HepG2 (cell line): Measurements from ENCODE around the gene COPA. TPM values are rescaled to one million over a fixed set of nuclear protein-coding genes. Genes with fewer than 3 reads are reported as not detected.

Source experiments
- CREB1 ChIP-seq, 2 experiments: fragments of 450-650 bp in 1 of 2; IDR thresholded peaks; 2 replicates each; pipeline ENCODE4 v1.6.1; 2016 to 2017; ENCODE audit warnings: control low read depth in 1 of 2, mild to moderate bottlenecking in 1 of 2, missing compliant biosample characterization in 1 of 2, missing genetic modification characterization in 1 of 2
- GTF3A ChIP-seq: sonication (generic); formaldehyde crosslinking; conservative IDR thresholded peaks from 2 replicates; pipeline ENCODE4 v1.4.0; 2020; ENCODE audit warnings: mild to moderate bottlenecking, missing genetic modification reagents
- IRX3 ChIP-seq: sonication (generic); formaldehyde crosslinking; IDR thresholded peaks from 2 replicates; pipeline ENCODE4 v1.8.1; 2023; ENCODE audit warnings: mild to moderate bottlenecking, low read depth, missing genetic modification reagents, borderline replicate concordance
- KLF6 ChIP-seq: IDR thresholded peaks from 2 replicates; pipeline ENCODE4 v1.8.0; 2016; ENCODE audit warnings: missing biosample characterization, missing genetic modification reagents
- ONECUT2 ChIP-seq: sonication (generic); formaldehyde crosslinking; IDR thresholded peaks from 2 replicates; pipeline ENCODE4 v1.4.0; 2020; ENCODE audit warnings: missing genetic modification reagents
- TAF15 ChIP-seq: fragments of 200-400 bp; formaldehyde crosslinking; IDR thresholded peaks from one replicate; pipeline ENCODE4 v1.6.1; 2018; ENCODE audit warnings: mild to moderate bottlenecking, low read depth, low read length; ENCODE audit not compliant: poor library complexity, severe bottlenecking
- ZNF225 ChIP-seq: sonication (generic); formaldehyde crosslinking; IDR thresholded peaks from 2 replicates; pipeline ENCODE4 v1.4.0; 2020; ENCODE audit warnings: mild to moderate bottlenecking, missing genetic modification reagents
- ZNF232 ChIP-seq: sonication (generic); formaldehyde crosslinking; IDR thresholded peaks from 2 replicates; pipeline ENCODE4 v1.4.0; 2020; ENCODE audit warnings: missing genetic modification reagents, borderline replicate concordance
- ZNF629 ChIP-seq: sonication (generic); formaldehyde crosslinking; conservative IDR thresholded peaks from 2 replicates; pipeline ENCODE4 v1.5.0; 2020; ENCODE audit warnings: missing genetic modification reagents
- polyA plus RNA-seq, 8 experiments: library from polyadenylated mRNA; depleted of rRNA in 3 of 8; stranded (reverse) in 7 of 8; unstranded in 1 of 8; fragments of >200 nt; fragmentation: Illumina TruSeq in 4 of 8; extraction: Trizol in 4 of 8; gene quantifications; 2 replicates each; pipeline versions ENCODE4 v1.2.1 to v1.2.3, GENCODE V29; 2011 to 2016; ENCODE audit warnings: low read depth in 4 of 8, missing spikeins in 1 of 8, mixed read lengths in 1 of 8; ENCODE audit not compliant: insufficient read depth in 1 of 8
- total RNA-seq, 5 experiments: library from RNA; depleted of rRNA; stranded (reverse); fragments of >200 nt; fragmentation: Illumina TruSeq; extraction: Trizol; gene quantifications; 2 replicates each; pipeline ENCODE4 v1.2.3, GENCODE V29; 2016; ENCODE audit warnings: low read depth in 1 of 5
- TF ChIP-seq, protein P1 (sequence below), 2 experiments: fragments of 450-650 bp in 1 of 2; sonication (generic) in 1 of 2; formaldehyde crosslinking in 1 of 2; IDR thresholded peaks; 2 replicates each; pipeline versions ENCODE4 v1.6.1 to v1.8.0; 2016 to 2022; ENCODE audit warnings: antibody characterized with exemption in 1 of 2, mild to moderate bottlenecking in 1 of 2, missing genetic modification reagents in 1 of 2
- TF ChIP-seq, protein P2 (sequence below): sonication (generic); formaldehyde crosslinking; IDR thresholded peaks from 2 replicates; pipeline ENCODE4 v1.4.0; 2020; ENCODE audit warnings: missing genetic modification reagents
- TF ChIP-seq, protein P3 (sequence below): sonication (generic); formaldehyde crosslinking; IDR thresholded peaks from 2 replicates; pipeline ENCODE4 v1.4.0; 2020; ENCODE audit warnings: missing genetic modification reagents

The COPA gene
- total and polyA plus RNA-seq, 2 of the 13 experiments (the other 11 are each of a cell fraction or from before 2014, with no cell fraction given): 160 to 197 TPM

DNA sequence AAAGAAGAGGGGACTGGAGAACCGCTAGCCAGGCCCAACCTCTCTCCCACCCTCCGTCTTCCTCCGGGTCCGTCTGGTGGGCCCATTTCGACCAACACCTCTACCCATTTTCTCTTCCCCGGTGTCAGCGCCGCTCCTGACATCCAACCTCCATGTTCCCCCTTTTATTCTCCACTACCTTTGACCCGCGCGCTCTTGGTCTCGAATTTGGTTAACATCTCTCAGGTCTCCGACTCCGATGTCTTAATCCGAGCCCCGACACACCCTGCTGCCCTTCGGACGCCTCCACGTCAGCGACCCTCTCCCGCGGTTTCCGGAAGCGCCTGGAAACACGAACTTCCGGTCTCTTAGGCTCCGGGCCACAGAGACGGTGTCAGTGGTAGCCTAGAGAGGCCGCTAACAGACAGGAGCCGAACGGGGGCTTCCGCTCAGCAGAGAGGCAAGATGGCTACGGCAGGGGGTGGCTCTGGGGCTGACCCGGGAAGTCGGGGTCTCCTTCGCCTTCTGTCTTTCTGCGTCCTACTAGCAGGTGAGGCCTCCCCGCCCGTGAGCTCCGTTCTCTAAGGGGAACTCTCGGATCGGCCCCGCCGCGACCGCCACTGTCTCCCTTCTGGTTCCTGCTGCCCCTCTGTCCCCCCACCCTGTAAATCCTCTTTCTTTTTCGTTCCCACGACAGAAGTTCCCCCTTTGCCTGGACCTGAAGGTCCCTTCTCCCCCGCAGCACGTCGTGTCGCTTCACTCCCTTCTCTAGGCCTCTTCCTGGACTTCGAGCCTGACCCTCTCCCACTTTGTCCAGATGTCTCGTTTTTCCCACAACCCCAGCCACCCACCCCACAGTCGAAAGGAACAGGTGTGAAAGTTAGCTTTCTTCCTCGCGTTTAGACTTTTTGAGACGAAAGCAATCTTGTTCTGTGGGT is at the start of gene COPA, which contains the start of gene NCSTN (continued):
- TF ChIP-seq, protein P1, sequence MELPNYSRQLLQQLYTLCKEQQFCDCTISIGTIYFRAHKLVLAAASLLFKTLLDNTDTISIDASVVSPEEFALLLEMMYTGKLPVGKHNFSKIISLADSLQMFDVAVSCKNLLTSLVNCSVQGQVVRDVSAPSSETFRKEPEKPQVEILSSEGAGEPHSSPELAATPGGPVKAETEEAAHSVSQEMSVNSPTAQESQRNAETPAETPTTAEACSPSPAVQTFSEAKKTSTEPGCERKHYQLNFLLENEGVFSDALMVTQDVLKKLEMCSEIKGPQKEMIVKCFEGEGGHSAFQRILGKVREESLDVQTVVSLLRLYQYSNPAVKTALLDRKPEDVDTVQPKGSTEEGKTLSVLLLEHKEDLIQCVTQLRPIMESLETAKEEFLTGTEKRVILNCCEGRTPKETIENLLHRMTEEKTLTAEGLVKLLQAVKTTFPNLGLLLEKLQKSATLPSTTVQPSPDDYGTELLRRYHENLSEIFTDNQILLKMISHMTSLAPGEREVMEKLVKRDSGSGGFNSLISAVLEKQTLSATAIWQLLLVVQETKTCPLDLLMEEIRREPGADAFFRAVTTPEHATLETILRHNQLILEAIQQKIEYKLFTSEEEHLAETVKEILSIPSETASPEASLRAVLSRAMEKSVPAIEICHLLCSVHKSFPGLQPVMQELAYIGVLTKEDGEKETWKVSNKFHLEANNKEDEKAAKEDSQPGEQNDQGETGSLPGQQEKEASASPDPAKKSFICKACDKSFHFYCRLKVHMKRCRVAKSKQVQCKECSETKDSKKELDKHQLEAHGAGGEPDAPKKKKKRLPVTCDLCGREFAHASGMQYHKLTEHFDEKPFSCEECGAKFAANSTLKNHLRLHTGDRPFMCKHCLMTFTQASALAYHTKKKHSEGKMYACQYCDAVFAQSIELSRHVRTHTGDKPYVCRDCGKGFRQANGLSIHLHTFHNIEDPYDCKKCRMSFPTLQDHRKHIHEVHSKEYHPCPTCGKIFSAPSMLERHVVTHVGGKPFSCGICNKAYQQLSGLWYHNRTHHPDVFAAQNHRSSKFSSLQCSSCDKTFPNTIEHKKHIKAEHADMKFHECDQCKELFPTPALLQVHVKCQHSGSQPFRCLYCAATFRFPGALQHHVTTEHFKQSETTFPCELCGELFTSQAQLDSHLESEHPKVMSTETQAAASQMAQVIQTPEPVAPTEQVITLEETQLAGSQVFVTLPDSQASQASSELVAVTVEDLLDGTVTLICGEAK (IDR thresholded peaks at IDR 0.05): peak; percentile 76
- TF ChIP-seq, protein P1 (CRISPR knock-in tag; IDR thresholded peaks at IDR 0.05): peak; percentile 75; the same call in 1 of the 2 replicates
- TF ChIP-seq ZNF232 (CRISPR knock-in tag) (no peak), KLF6 (CRISPR knock-in tag) (peak; percentile 81), IRX3 (no peak), ZNF225 (CRISPR knock-in tag) (peak; percentile 23; the same call in 1 of the 2 replicates), ONECUT2 (CRISPR knock-in tag) (no peak), ZNF629 (CRISPR knock-in tag) (no peak), CREB1 (IDR thresholded peaks at IDR 0.05) (peak; percentile 82), CREB1 (CRISPR knock-in tag; IDR thresholded peaks at IDR 0.05) (peak; percentile 90), GTF3A (CRISPR knock-in tag) (0 out of 2 replicates have a peak, but pooled peaks have one; percentile 25), TAF15 (peak; percentile 85)
- TF ChIP-seq, protein P2, sequence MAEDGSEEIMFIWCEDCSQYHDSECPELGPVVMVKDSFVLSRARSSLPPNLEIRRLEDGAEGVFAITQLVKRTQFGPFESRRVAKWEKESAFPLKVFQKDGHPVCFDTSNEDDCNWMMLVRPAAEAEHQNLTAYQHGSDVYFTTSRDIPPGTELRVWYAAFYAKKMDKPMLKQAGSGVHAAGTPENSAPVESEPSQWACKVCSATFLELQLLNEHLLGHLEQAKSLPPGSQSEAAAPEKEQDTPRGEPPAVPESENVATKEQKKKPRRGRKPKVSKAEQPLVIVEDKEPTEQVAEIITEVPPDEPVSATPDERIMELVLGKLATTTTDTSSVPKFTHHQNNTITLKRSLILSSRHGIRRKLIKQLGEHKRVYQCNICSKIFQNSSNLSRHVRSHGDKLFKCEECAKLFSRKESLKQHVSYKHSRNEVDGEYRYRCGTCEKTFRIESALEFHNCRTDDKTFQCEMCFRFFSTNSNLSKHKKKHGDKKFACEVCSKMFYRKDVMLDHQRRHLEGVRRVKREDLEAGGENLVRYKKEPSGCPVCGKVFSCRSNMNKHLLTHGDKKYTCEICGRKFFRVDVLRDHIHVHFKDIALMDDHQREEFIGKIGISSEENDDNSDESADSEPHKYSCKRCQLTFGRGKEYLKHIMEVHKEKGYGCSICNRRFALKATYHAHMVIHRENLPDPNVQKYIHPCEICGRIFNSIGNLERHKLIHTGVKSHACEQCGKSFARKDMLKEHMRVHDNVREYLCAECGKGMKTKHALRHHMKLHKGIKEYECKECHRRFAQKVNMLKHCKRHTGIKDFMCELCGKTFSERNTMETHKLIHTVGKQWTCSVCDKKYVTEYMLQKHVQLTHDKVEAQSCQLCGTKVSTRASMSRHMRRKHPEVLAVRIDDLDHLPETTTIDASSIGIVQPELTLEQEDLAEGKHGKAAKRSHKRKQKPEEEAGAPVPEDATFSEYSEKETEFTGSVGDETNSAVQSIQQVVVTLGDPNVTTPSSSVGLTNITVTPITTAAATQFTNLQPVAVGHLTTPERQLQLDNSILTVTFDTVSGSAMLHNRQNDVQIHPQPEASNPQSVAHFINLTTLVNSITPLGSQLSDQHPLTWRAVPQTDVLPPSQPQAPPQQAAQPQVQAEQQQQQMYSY (CRISPR knock-in tag): no peak
- TF ChIP-seq, protein P3, sequence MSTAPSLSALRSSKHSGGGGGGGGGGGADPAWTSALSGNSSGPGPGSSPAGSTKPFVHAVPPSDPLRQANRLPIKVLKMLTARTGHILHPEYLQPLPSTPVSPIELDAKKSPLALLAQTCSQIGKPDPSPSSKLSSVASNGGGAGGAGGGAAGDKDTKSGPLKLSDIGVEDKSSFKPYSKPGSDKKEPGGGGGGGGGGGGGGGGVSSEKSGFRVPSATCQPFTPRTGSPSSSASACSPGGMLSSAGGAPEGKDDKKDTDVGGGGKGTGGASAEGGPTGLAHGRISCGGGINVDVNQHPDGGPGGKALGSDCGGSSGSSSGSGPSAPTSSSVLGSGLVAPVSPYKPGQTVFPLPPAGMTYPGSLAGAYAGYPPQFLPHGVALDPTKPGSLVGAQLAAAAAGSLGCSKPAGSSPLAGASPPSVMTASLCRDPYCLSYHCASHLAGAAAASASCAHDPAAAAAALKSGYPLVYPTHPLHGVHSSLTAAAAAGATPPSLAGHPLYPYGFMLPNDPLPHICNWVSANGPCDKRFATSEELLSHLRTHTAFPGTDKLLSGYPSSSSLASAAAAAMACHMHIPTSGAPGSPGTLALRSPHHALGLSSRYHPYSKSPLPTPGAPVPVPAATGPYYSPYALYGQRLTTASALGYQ (CRISPR knock-in tag): peak; percentile 56; the same call in 1 of the 2 replicates
